Cardiac fibroblast (primary cell): ENCODE measurements around the gene CRYBB1.

Experiments used
- DNase-seq, 2 donors: peaks; one replicate each; pipeline versions ENCODE4 v3.0.0 to v3.0.0-alpha.2; 2010; ENCODE audit warnings: low read depth in 2 of 2
- H3K4me3 ChIP-seq, 2 donors: replicated peaks in 1 of 2; 1 replicate in 1 of 2; 2 replicates in 1 of 2; pipeline ENCODE4 v1.5.1; 2011; ENCODE audit warnings: low read depth in 2 of 2, low read length in 2 of 2, mild to moderate bottlenecking in 2 of 2, moderate library complexity in 1 of 2
- CTCF ChIP-seq: IDR thresholded peaks from one replicate; pipeline ENCODE4 v1.5.1; 2011; ENCODE audit warnings: low read depth, mild to moderate bottlenecking, low read length, inconsistent platforms

CRYBB1 gene

GRCh38 chr22:26635117-26635516, 17.3 kb upstream of the CRYBB1 start:
- no peak for TF ChIP-seq CTCF
- DNase-seq, result no peak
- H3K4me3 ChIP-seq, result no peak overlapping the region

GRCh38 chr22:26634189-26634588, 16.4 kb upstream of the CRYBB1 start:
- no peak for TF ChIP-seq CTCF
- H3K4me3 ChIP-seq, result no peak overlapping the region
- no peak for DNase-seq

- no peak overlapping the region for H3K4me3 ChIP-seq
- peak in 1 of 2 donors; percentile 41 for DNase-seq
- no peak for TF ChIP-seq CTCF
These were observed 14.8 kb upstream of the CRYBB1 start for GRCh38 chr22:26632422-26633155.

- TF ChIP-seq CTCF, result no peak
- no peak overlapping the region for H3K4me3 ChIP-seq
- DNase-seq, result no peak
These were observed 13.5 kb upstream of the CRYBB1 start for GRCh38 chr22:26631282-26631681.

- no peak for DNase-seq
- TF ChIP-seq CTCF, result no peak
- H3K4me3 ChIP-seq, result no peak overlapping the region
These were observed 12.3 kb upstream of the CRYBB1 start for GRCh38 chr22:26629988-26630761.

- TF ChIP-seq CTCF, result no peak
- H3K4me3 ChIP-seq, result no peak overlapping the region
- DNase-seq, result no peak
These were observed 7.0 kb upstream of the CRYBB1 start for GRCh38 chr22:26624803-26625202.
